ENCODE measurements around the gene STAG1.
"Not testable (repeated sequence)": the region's sequence is repeated elsewhere in the genome, so short reads cannot be mapped to it uniquely, and the experiment has no call there.

Gene STAG1

GRCh38 chr3:136396916-136397315 is 355.3 kb downstream of the STAG1 start:
- no peak for DNase-seq (ENCODE audit: low read depth)

GRCh38 chr3:136390574-136390973 is 361.6 kb downstream of the STAG1 start:
- DNase-seq (ENCODE audit: low read depth), result no peak

GRCh38 chr3:136387031-136387430 is 365.1 kb downstream of the STAG1 start:
- DNase-seq (ENCODE audit: low read depth), result no peak

GRCh38 chr3:136385457-136385856 is 366.7 kb downstream of the STAG1 start:
- DNase-seq (ENCODE audit: low read depth), result no peak

- no peak for DNase-seq (ENCODE audit: low read depth)
These were observed 371.1 kb downstream of the STAG1 start for GRCh38 chr3:136381051-136381450.

GRCh38 chr3:136380530-136380929 is 371.6 kb downstream of the STAG1 start:
- no peak for DNase-seq (ENCODE audit: low read depth)

- no peak for DNase-seq (ENCODE audit: low read depth)
These were observed 374.2 kb downstream of the STAG1 start for GRCh38 chr3:136378011-136378410.

- no peak for DNase-seq (ENCODE audit: low read depth)
These were observed 374.7 kb downstream of the STAG1 start for GRCh38 chr3:136377508-136377907.

GRCh38 chr3:136375800-136376199 is 376.4 kb downstream of the STAG1 start:
- not testable (repeated sequence) for DNase-seq (ENCODE audit: low read depth)

GRCh38 chr3:136366289-136366688 is 385.9 kb downstream of the STAG1 start:
- no peak for DNase-seq (ENCODE audit: low read depth)

- DNase-seq (ENCODE audit: low read depth), result no peak
These were observed 398.7 kb downstream of the STAG1 start for GRCh38 chr3:136353461-136353860.

- DNase-seq (ENCODE audit: low read depth), result no peak
These were observed 400.3 kb downstream of the STAG1 start for GRCh38 chr3:136351905-136352304.

- no peak for DNase-seq (ENCODE audit: low read depth)
These were observed 400.8 kb downstream of the STAG1 start for GRCh38 chr3:136351351-136351750.

- no peak for DNase-seq (ENCODE audit: low read depth)
These were observed 401.6 kb downstream of the STAG1 start for GRCh38 chr3:136350557-136350956.

- no peak for DNase-seq (ENCODE audit: low read depth)
These were observed 402.0 kb downstream of the STAG1 start for GRCh38 chr3:136350132-136350531.

GRCh38 chr3:136346486-136346885 is 405.7 kb downstream of the STAG1 start:
- DNase-seq (ENCODE audit: low read depth), result no peak

- DNase-seq (ENCODE audit: low read depth), result no peak
These were observed 408.2 kb downstream of the STAG1 start for GRCh38 chr3:136343873-136344555.

GRCh38 chr3:136343446-136343845 is 408.7 kb downstream of the STAG1 start:
- DNase-seq (ENCODE audit: low read depth), result no peak

- DNase-seq (ENCODE audit: low read depth), result no peak
These were observed 415.7 kb downstream of the STAG1 start for GRCh38 chr3:136336329-136337100.

GRCh38 chr3:136334726-136335125 is 417.5 kb downstream of the STAG1 start:
- DNase-seq (ENCODE audit: low read depth), result not testable (repeated sequence)

- no peak for DNase-seq (ENCODE audit: low read depth)
These were observed 418.0 kb downstream of the STAG1 start for GRCh38 chr3:136334209-136334608.

GRCh38 chr3:136332776-136333175 is 419.4 kb downstream of the STAG1 start:
- DNase-seq (ENCODE audit: low read depth), result no peak

GRCh38 chr3:136332302-136332701 is 419.9 kb downstream of the STAG1 start:
- no peak for DNase-seq (ENCODE audit: low read depth)

- DNase-seq (ENCODE audit: low read depth), result no peak
These were observed 421.3 kb downstream of the STAG1 start for GRCh38 chr3:136330900-136331299.

Measured in stimulated activated CD8-positive, alpha-beta memory T cell treated with anti-CD3 and anti-CD28 coated beads, Interleukin-12 subunit alpha, Interleukin-12 subunit beta, amount 100 ng/mL, for 1 hour (primary cell).